Measurements from ENCODE around the gene PPP1R7. TPM values are rescaled to one million over a fixed set of nuclear protein-coding genes. Genes with fewer than 3 reads are reported as not detected.

PPP1R7 gene
- total RNA-seq, 2 experiments from 2014 or later = 36.4 to 38.2 TPM

- no peaks in the 10 kb centered on the region for H3K27me3 ChIP-seq (ENCODE audit: control insufficient read depth in 1 of 2, insufficient read depth in 2 of 2, low read length in 2 of 2)
- DNase-seq (no peak), ATAC-seq (ENCODE audit: poor library complexity) (no peak)
- H3K4me3 Mint-ChIP-seq = no peak overlapping the region
- no peaks in the 10 kb centered on the region for H3K36me3 ChIP-seq (ENCODE audit: insufficient read depth, low read length)
- H3K4me1 Mint-ChIP-seq (ENCODE audit: low read depth) = no peaks in the 10 kb centered on the region
- no peak overlapping the region for H3K4me3 ChIP-seq (ENCODE audit: low read length)
- ChIA-PET CTCF (no interaction called here), POLR2A (interaction anchor here (0.6 kb wide), 1 partner anchor 22 kb away, joined by 3 read pairs; no protein-coding TSS in a partner anchor)
- no peaks in the 10 kb centered on the region for H3K4me1 ChIP-seq (ENCODE audit: insufficient read depth, low read length)
- H3K9me3 ChIP-seq (ENCODE audit: control insufficient read depth in 1 of 2, insufficient read depth in 1 of 2, low read length in 2 of 2) = no peaks in the 10 kb centered on the region
- H3K27ac Mint-ChIP-seq = no peak overlapping the region
- intact Hi-C loops (cut with DNase I, micrococcal nuclease) = no loop called here
- TF ChIP-seq CTCF (IDR thresholded peaks at IDR 0.05) = no peak
- H3K36me3 Mint-ChIP-seq (ENCODE audit: low read depth) = no peaks in the 10 kb centered on the region
- no peaks in the 10 kb centered on the region for H3K9me3 Mint-ChIP-seq
- H3K27ac ChIP-seq (ENCODE audit: low read depth in 1 of 2, low read length in 2 of 2) = no peak overlapping the region
- no peaks in the 10 kb centered on the region for H3K27me3 Mint-ChIP-seq
These were observed 56.9 kb downstream of the PPP1R7 start for GRCh38 chr2:241207151-241207550.

GRCh38 chr2:241207641-241208040, 57.4 kb downstream of the PPP1R7 start:
- H3K27ac Mint-ChIP-seq = no peak overlapping the region
- ChIA-PET CTCF (no interaction called here), POLR2A (interaction anchor here (0.6 kb wide), 1 partner anchor 22 kb away, joined by 3 read pairs; no protein-coding TSS in a partner anchor)
- no peaks in the 10 kb centered on the region for H3K4me1 Mint-ChIP-seq (ENCODE audit: low read depth)
- ATAC-seq (ENCODE audit: poor library complexity) (no peak), DNase-seq (no peak)
- no peak overlapping the region for H3K4me3 Mint-ChIP-seq
- no peaks in the 10 kb centered on the region for H3K27me3 ChIP-seq (ENCODE audit: control insufficient read depth in 1 of 2, insufficient read depth in 2 of 2, low read length in 2 of 2)
- no peak overlapping the region for H3K4me3 ChIP-seq (ENCODE audit: low read length)
- no peak overlapping the region for H3K27ac ChIP-seq (ENCODE audit: low read depth in 1 of 2, low read length in 2 of 2)
- H3K36me3 ChIP-seq (ENCODE audit: insufficient read depth, low read length) = no peaks in the 10 kb centered on the region
- H3K9me3 ChIP-seq (ENCODE audit: control insufficient read depth in 1 of 2, insufficient read depth in 1 of 2, low read length in 2 of 2) = no peaks in the 10 kb centered on the region
- H3K9me3 Mint-ChIP-seq = no peaks in the 10 kb centered on the region
- H3K27me3 Mint-ChIP-seq = no peaks in the 10 kb centered on the region
- H3K4me1 ChIP-seq (ENCODE audit: insufficient read depth, low read length) = no peaks in the 10 kb centered on the region
- H3K36me3 Mint-ChIP-seq (ENCODE audit: low read depth) = no peaks in the 10 kb centered on the region
- intact Hi-C loops (cut with DNase I, micrococcal nuclease) = no loop called here
- TF ChIP-seq CTCF (IDR thresholded peaks at IDR 0.05) = no peak

- Histone ChIP-seq H3K4me3 (ENCODE audit: low read length) (no peak overlapping the region), H3K27me3 (ENCODE audit: control insufficient read depth in 1 of 2, insufficient read depth in 2 of 2, low read length in 2 of 2) (no peaks in the 10 kb centered on the region), H3K36me3 (ENCODE audit: insufficient read depth, low read length) (no peaks in the 10 kb centered on the region), H3K27ac (ENCODE audit: low read depth in 1 of 2, low read length in 2 of 2) (no peak overlapping the region), H3K9me3 (ENCODE audit: control insufficient read depth in 1 of 2, insufficient read depth in 1 of 2, low read length in 2 of 2) (no peaks in the 10 kb centered on the region), H3K4me1 (ENCODE audit: insufficient read depth, low read length) (no peaks in the 10 kb centered on the region)
- ChIA-PET CTCF (no interaction called here), POLR2A (no interaction called here)
- DNase-seq (no peak), ATAC-seq (ENCODE audit: poor library complexity) (no peak)
- Mint-ChIP-seq H3K4me1 (ENCODE audit: low read depth) (no peaks in the 10 kb centered on the region), H3K27ac (no peak overlapping the region), H3K36me3 (ENCODE audit: low read depth) (no peaks in the 10 kb centered on the region), H3K27me3 (no peaks in the 10 kb centered on the region), H3K9me3 (no peaks in the 10 kb centered on the region), H3K4me3 (no peak overlapping the region)
- TF ChIP-seq CTCF (IDR thresholded peaks at IDR 0.05) = no peak
- intact Hi-C loops (cut with DNase I, micrococcal nuclease) = no loop called here
These were observed 57.8 kb downstream of the PPP1R7 start for GRCh38 chr2:241208058-241208457.

All from CD4-positive, alpha-beta T cell (primary cell).